DOHH2 (cell line): Measurements from ENCODE around the gene B4GALT5.
"Not testable (repeated sequence)": the region's sequence is repeated elsewhere in the genome, so short reads cannot be mapped to it uniquely, and the experiment has no call there.

Source experiments
- CTCF ChIP-seq: fragments of 200-600 bp; sonication (generic); IDR thresholded peaks from one replicate; pipeline ENCODE4 v1.5.1; 2014; ENCODE audit warnings: antibody characterized with exemption, mild to moderate bottlenecking, low read depth, low read length; ENCODE audit not compliant: poor library complexity, severe bottlenecking
- EZH2phosphoT487 ChIP-seq: fragments of 200-600 bp; sonication (generic); IDR thresholded peaks from 2 replicates; pipeline ENCODE4 v1.6.1; 2017; ENCODE audit warnings: borderline replicate concordance, mild to moderate bottlenecking, antibody characterized with exemption, low read length, moderate library complexity, mixed read lengths

GRCh38 chr20:49725224-49725606, 11.5 kb upstream of the B4GALT5 start:
- not testable (repeated sequence) for TF ChIP-seq EZH2phosphoT487, CTCF
